Caco-2 (cell line): ENCODE measurements around the gene PIBF1. TPM values are rescaled to one million over a fixed set of nuclear protein-coding genes. Genes with fewer than 3 reads are reported as not detected.
A peak's percentile ranks its signal among the peaks of the same experiment; 100 is the strongest.

ENCODE experiments used
- BruUV-seq: library from RNA; stranded (reverse); fragments of 400-500 nt; replicated peaks from 2 replicates; lab custom pipeline; 2021; lab: Mats Ljungman, UMichigan
- CTCF ChIA-PET: fragments of 300-600 bp; sonication (Branson Sonifier 250); formaldehyde crosslinking; loops from one replicate; lab custom pipeline; 2022; ENCODE audit warnings: antibody characterized with exemption; lab: Charles Lee
- POLR2A ChIA-PET: fragments of 300-600 bp; sonication (Branson Sonifier 250); formaldehyde crosslinking; loops from one replicate; lab custom pipeline; 2022; ENCODE audit warnings: antibody characterized with exemption; lab: Charles Lee
- DNase-seq, 2 experiments: peaks; one replicate each; pipeline versions ENCODE4 v3.0.0 to v3.0.0-alpha.2; 2020 to 2022
- H3K27me3 ChIP-seq: replicated peaks from 2 replicates; pipeline ENCODE4 v1.6.0; 2011; ENCODE audit warnings: low read length; ENCODE audit not compliant: control insufficient read depth, insufficient read depth
- H3K36me3 ChIP-seq: 2 replicates; pipeline ENCODE4 v1.5.1; 2011; ENCODE audit warnings: low read length; ENCODE audit not compliant: control insufficient read depth, insufficient read depth
- H3K4me1 ChIP-seq: fragments of 250-450 bp; sonication (Bioruptor Pico); 2 replicates; pipeline ENCODE4 v1.5.1; 2020; ENCODE audit warnings: mild to moderate bottlenecking
- H3K4me3 ChIP-seq: 2 replicates; pipeline ENCODE4 v1.5.1; 2011; ENCODE audit warnings: low read depth, mild to moderate bottlenecking, control low read depth, low read length
- H3K9me3 ChIP-seq: fragments of 250-450 bp; sonication (Bioruptor Pico); 2 replicates; pipeline ENCODE4 v1.5.1; 2020; ENCODE audit warnings: mild to moderate bottlenecking, moderate library complexity
- H3K27ac Mint-ChIP-seq: one replicate; pipeline ENCODE4 v1.8.0; 2022; ENCODE audit warnings: mixed read lengths; ENCODE audit not compliant: unreplicated experiment
- H3K27me3 Mint-ChIP-seq: one replicate; pipeline ENCODE4 v1.8.0; 2022; ENCODE audit warnings: mixed read lengths; ENCODE audit not compliant: insufficient read depth, unreplicated experiment
- H3K36me3 Mint-ChIP-seq: one replicate; pipeline ENCODE4 v1.8.0; 2022; ENCODE audit warnings: mild to moderate bottlenecking, mixed read lengths; ENCODE audit not compliant: insufficient read depth, unreplicated experiment
- H3K4me1 Mint-ChIP-seq: one replicate; pipeline ENCODE4 v1.8.0; 2022; ENCODE audit warnings: low read depth, mixed read lengths; ENCODE audit not compliant: unreplicated experiment
- H3K4me3 Mint-ChIP-seq: one replicate; pipeline ENCODE4 v1.8.0; 2022; ENCODE audit warnings: mild to moderate bottlenecking, moderate library complexity, mixed read lengths; ENCODE audit not compliant: unreplicated experiment
- H3K9me3 Mint-ChIP-seq: one replicate; pipeline ENCODE4 v1.8.0; 2022; ENCODE audit warnings: mixed read lengths; ENCODE audit not compliant: unreplicated experiment
- CTCF ChIP-seq, 2 experiments: fragments of 200-600 bp in 1 of 2; IDR thresholded peaks; 1 replicate in 1 of 2; 2 replicates in 1 of 2; pipeline versions ENCODE4 v1.5.1 to v1.8.0; 2011 to 2022; ENCODE audit warnings: antibody characterized with exemption in 1 of 2, control low read depth in 1 of 2, inconsistent platforms in 1 of 2, low read depth in 1 of 2, low read length in 1 of 2, mild to moderate bottlenecking in 1 of 2, moderate library complexity in 1 of 2; ENCODE audit not compliant: insufficient read depth in 1 of 2, severe bottlenecking in 1 of 2, unreplicated experiment in 1 of 2
- intact Hi-C: fragments of 100-400 bp; cut with micrococcal nuclease; formaldehyde crosslinking; loops from one replicate; pipeline ENCODE4 v1.10.0; 2022; ENCODE audit not compliant: unreplicated experiment
- total RNA-seq: library from RNA; stranded (reverse); gene quantifications from 2 replicates; pipeline ENCODE4 v1.2.3, GENCODE V29; 2022

The PIBF1 gene
- total RNA-seq, 1 experiment from 2014 or later, result 13.4 TPM

- Histone ChIP-seq H3K36me3 (0 out of 2 replicates have a peak, but pooled peaks cover 6% of the 10 kb centered on the region), H3K4me1 (peaks cover 61% of the 10 kb centered on the region), H3K4me3 (peak within 1 kb of the TSS; percentile 99), H3K27me3 (no peaks in the 10 kb centered on the region), H3K9me3 (no peaks in the 10 kb centered on the region)
- Mint-ChIP-seq H3K4me3 (peak within 1 kb of the TSS; percentile 76), H3K27me3 (no peaks in the 10 kb centered on the region), H3K27ac (peak within 1 kb of the TSS; percentile 80), H3K36me3 (peaks cover 55% of the 10 kb centered on the region), H3K9me3 (no peaks in the 10 kb centered on the region), H3K4me1 (peaks cover 35% of the 10 kb centered on the region)
- intact Hi-C loops, result loop anchor here (1.0 to 5.0 kb wide), 10 partner anchors 18 to 358 kb away; no protein-coding TSS in a partner anchor
- ChIA-PET POLR2A (interaction anchor here (0.5 to 1.7 kb wide), 9 partner anchors 10 to 358 kb away, joined by 3 to 14 read pairs (median 3); no protein-coding TSS in a partner anchor), CTCF (interaction anchor here (0.6 to 1.8 kb wide), 8 partner anchors 14 to 479 kb away, joined by 3 to 8 read pairs (median 3); no protein-coding TSS in a partner anchor)
- DNase-seq, result peak; percentile 99 to 100
- TF ChIP-seq CTCF (IDR thresholded peaks at IDR 0.05; ENCODE audit: insufficient read depth in 1 of 2, low read depth in 1 of 2, low read length in 1 of 2, severe bottlenecking in 1 of 2, unreplicated experiment in 1 of 2), result no peak
- BruUV-seq, result no TSS peak
These were observed 277.0 kb downstream of the PIBF1 start, which contains the start of gene KLF5 for GRCh38 chr13:73058736-73059459. TSS of gene KLF5 (plus strand) at chr13:73059005. CDS start at chr13:73059328, 323 bp downstream.

GRCh38 chr13:73059460-73060250, 277.7 kb downstream of the PIBF1 start:
- CTCF ChIA-PET, result interaction anchor here (0.5 to 1.8 kb wide), 8 partner anchors 13 to 220 kb away, joined by 3 to 9 read pairs (median 3); no protein-coding TSS in a partner anchor
- peaks cover 40% of the 10 kb centered on the region for H3K4me1 Mint-ChIP-seq

More at GRCh38 chr13:73059460-73060250, 277.7 kb downstream of the PIBF1 start:
- H3K36me3 Mint-ChIP-seq, result peaks cover 63% of the 10 kb centered on the region
- no peaks in the 10 kb centered on the region for H3K27me3 Mint-ChIP-seq
- no TSS peak for BruUV-seq
- no peaks in the 10 kb centered on the region for H3K9me3 ChIP-seq
- 0 out of 2 replicates have a peak, but pooled peaks cover 6% of the 10 kb centered on the region for H3K36me3 ChIP-seq
- peak; percentile 83 to 90 for DNase-seq
- peak overlapping the region; percentile 99 for H3K4me3 ChIP-seq
- POLR2A ChIA-PET, result interaction anchor here (0.5 to 1.7 kb wide), 8 partner anchors 19 to 332 kb away, joined by 3 to 14 read pairs (median 4); no protein-coding TSS in a partner anchor
- H3K9me3 Mint-ChIP-seq, result no peaks in the 10 kb centered on the region
- H3K27me3 ChIP-seq, result no peaks in the 10 kb centered on the region
- peak overlapping the region; percentile 80 for H3K27ac Mint-ChIP-seq
- peak in 1 of 2 experiments; percentile 47 for TF ChIP-seq CTCF (IDR thresholded peaks at IDR 0.05; ENCODE audit: insufficient read depth in 1 of 2, low read depth in 1 of 2, low read length in 1 of 2, severe bottlenecking in 1 of 2, unreplicated experiment in 1 of 2)
- peaks cover 66% of the 10 kb centered on the region for H3K4me1 ChIP-seq
- H3K4me3 Mint-ChIP-seq, result peak overlapping the region; percentile 76
- intact Hi-C loops, result loop anchor here (1.0 to 5.0 kb wide), 7 partner anchors 57 to 649 kb away; no protein-coding TSS in a partner anchor
